ENCODE measurements around the gene DGKI.

- TF ChIP-seq, protein P1, sequence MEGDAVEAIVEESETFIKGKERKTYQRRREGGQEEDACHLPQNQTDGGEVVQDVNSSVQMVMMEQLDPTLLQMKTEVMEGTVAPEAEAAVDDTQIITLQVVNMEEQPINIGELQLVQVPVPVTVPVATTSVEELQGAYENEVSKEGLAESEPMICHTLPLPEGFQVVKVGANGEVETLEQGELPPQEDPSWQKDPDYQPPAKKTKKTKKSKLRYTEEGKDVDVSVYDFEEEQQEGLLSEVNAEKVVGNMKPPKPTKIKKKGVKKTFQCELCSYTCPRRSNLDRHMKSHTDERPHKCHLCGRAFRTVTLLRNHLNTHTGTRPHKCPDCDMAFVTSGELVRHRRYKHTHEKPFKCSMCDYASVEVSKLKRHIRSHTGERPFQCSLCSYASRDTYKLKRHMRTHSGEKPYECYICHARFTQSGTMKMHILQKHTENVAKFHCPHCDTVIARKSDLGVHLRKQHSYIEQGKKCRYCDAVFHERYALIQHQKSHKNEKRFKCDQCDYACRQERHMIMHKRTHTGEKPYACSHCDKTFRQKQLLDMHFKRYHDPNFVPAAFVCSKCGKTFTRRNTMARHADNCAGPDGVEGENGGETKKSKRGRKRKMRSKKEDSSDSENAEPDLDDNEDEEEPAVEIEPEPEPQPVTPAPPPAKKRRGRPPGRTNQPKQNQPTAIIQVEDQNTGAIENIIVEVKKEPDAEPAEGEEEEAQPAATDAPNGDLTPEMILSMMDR (IDR thresholded peaks at IDR 0.05 in 8 of 11, conservative IDR thresholded peaks at IDR 0.05 in 3 of 11), result no peak
- TF ChIP-seq POLR2AphosphoS5 (IDR thresholded peaks at IDR 0.05) (peak in 1 of 3 donors; percentile 8), POLR2A (IDR thresholded peaks at IDR 0.05) (no peak)
Observed at GRCh38 chr7:137343281-137343841, 503.4 kb downstream of the DGKI start, which contains the start of gene PTN.

Measured in spleen (tissue), 7 donors.